Measurements from ENCODE around the gene ELANE.

ELANE gene

GRCh38 chr19:825897-826644 is 26.0 kb upstream of the ELANE start:
- no peak for DNase-seq (ENCODE audit: low read depth)
- no peak overlapping the region for H3K4me3 ChIP-seq (ENCODE audit: low read length)
- no peak for TF ChIP-seq CTCF (IDR thresholded peaks at IDR 0.05; ENCODE audit: insufficient read depth, low read depth, low read length, missing control alignments)

GRCh38 chr19:827314-827709 is 24.8 kb upstream of the ELANE start:
- DNase-seq (ENCODE audit: low read depth): no peak

GRCh38 chr19:827710-828321 is 24.3 kb upstream of the ELANE start, which contains the start of gene AZU1:
Gene AZU1, plus strand, starts transcription at chr19:827837. Its CDS starts 10 bp downstream, at chr19:827847.
- DNase-seq (ENCODE audit: low read depth): no peak
- no peak within 1 kb of the TSS for H3K4me3 ChIP-seq (ENCODE audit: low read length)
- TF ChIP-seq CTCF (IDR thresholded peaks at IDR 0.05; ENCODE audit: insufficient read depth, low read depth, low read length, missing control alignments): no peak

More at GRCh38 chr19:827314-827709, 24.8 kb upstream of the ELANE start:
- TF ChIP-seq CTCF (IDR thresholded peaks at IDR 0.05; ENCODE audit: insufficient read depth, low read depth, low read length, missing control alignments): no peak
- H3K4me3 ChIP-seq (ENCODE audit: low read length): no peak overlapping the region

- TF ChIP-seq CTCF (IDR thresholded peaks at IDR 0.05; ENCODE audit: insufficient read depth, low read depth, low read length, missing control alignments): no peak
- no peak overlapping the region for H3K4me3 ChIP-seq (ENCODE audit: low read length)
- no peak for DNase-seq (ENCODE audit: low read depth)
These were observed 22.9 kb upstream of the ELANE start for GRCh38 chr19:829129-829758.

- no peak for DNase-seq (ENCODE audit: low read depth)
These were observed 20.4 kb upstream of the ELANE start for GRCh38 chr19:831407-832369.

More at GRCh38 chr19:831407-832369, 20.4 kb upstream of the ELANE start:
- H3K4me3 ChIP-seq (ENCODE audit: low read length): no peak overlapping the region
- no peak for TF ChIP-seq CTCF (IDR thresholded peaks at IDR 0.05; ENCODE audit: insufficient read depth, low read depth, low read length, missing control alignments)

Data from epithelial cell of esophagus (primary cell).